Peyer's patch (tissue), 4 donors: ENCODE measurements around the gene DBP.

Experiments used
- CTCF ChIP-seq, 6 experiments: fragments of 450-650 bp in 4 of 6; fragments of 200-600 bp in 2 of 6; sonication (generic) in 1 of 6; IDR thresholded peaks; one replicate each; pipeline ENCODE4 v1.5.1; 2017 to 2019; ENCODE audit warnings: antibody characterized with exemption in 6 of 6, mild to moderate bottlenecking in 3 of 6, moderate library complexity in 1 of 6
- POLR2A ChIP-seq, 2 donors: fragments of 450-650 bp; IDR thresholded peaks; one replicate each; pipeline ENCODE4 v1.5.1; 2017; ENCODE audit warnings: antibody characterized with exemption in 2 of 2, mild to moderate bottlenecking in 2 of 2, moderate library complexity in 2 of 2

- peak; percentile 24 to 67 (median 46) for TF ChIP-seq CTCF (IDR thresholded peaks at IDR 0.05)
- no peak for TF ChIP-seq POLR2A (IDR thresholded peaks at IDR 0.05)
Observed at GRCh38 chr19:48608798-48609263, 28.3 kb downstream of the DBP start.
